Fibroblast of lung (primary cell): ENCODE measurements around the gene LUC7L. TPM values are rescaled to one million over a fixed set of nuclear protein-coding genes. Genes with fewer than 3 reads are reported as not detected.

Source experiments
- DNase-seq, 2 donors: peaks; one replicate each; pipeline versions ENCODE4 v3.0.0 to v3.0.0-alpha.2; 2010; ENCODE audit warnings: low read depth in 2 of 2
- H2AFZ ChIP-seq: 2 replicates; pipeline ENCODE4 v1.5.1; 2012; ENCODE audit warnings: low read length, control low read depth, inconsistent platforms
- H3K27ac ChIP-seq: 2 replicates; pipeline ENCODE4 v1.5.1; 2011; ENCODE audit warnings: low read length, control low read depth; ENCODE audit not compliant: insufficient read depth
- H3K27me3 ChIP-seq: 2 replicates; pipeline ENCODE4 v1.5.1; 2011; ENCODE audit warnings: mild to moderate bottlenecking, low read length; ENCODE audit not compliant: control insufficient read depth, insufficient read depth
- H3K36me3 ChIP-seq: 2 replicates; pipeline ENCODE4 v1.5.1; 2011; ENCODE audit warnings: low read length; ENCODE audit not compliant: control insufficient read depth, insufficient read depth
- H3K4me1 ChIP-seq: 2 replicates; pipeline ENCODE4 v1.5.1; 2011; ENCODE audit warnings: low read length; ENCODE audit not compliant: control insufficient read depth, insufficient read depth; ENCODE audit errors: extremely low read depth
- H3K4me2 ChIP-seq: 2 replicates; pipeline ENCODE4 v1.5.1; 2011; ENCODE audit warnings: low read length, control low read depth; ENCODE audit not compliant: insufficient read depth; ENCODE audit errors: extremely low read depth
- H3K4me3 ChIP-seq, 4 experiments: fragments of 200-600 bp in 1 of 4; sonication (generic) in 1 of 4; replicated peaks in 1 of 4; 2 replicates each; pipeline ENCODE4 v1.5.1; 2011 to 2016; ENCODE audit warnings: low read length in 4 of 4, low read depth in 3 of 4, mild to moderate bottlenecking in 3 of 4, control low read depth in 2 of 4, inconsistent platforms in 1 of 4, mixed read lengths in 1 of 4; ENCODE audit not compliant: insufficient read depth in 1 of 4; ENCODE audit errors: control extremely low read depth in 1 of 4
- H3K79me2 ChIP-seq: 2 replicates; pipeline ENCODE4 v1.5.1; 2012; ENCODE audit warnings: mild to moderate bottlenecking, low read length, inconsistent platforms; ENCODE audit not compliant: control insufficient read depth, insufficient read depth
- H3K9ac ChIP-seq: 2 replicates; pipeline ENCODE4 v1.5.1; 2011; ENCODE audit warnings: mild to moderate bottlenecking, low read length, control low read depth; ENCODE audit not compliant: insufficient read depth
- H3K9me3 ChIP-seq: 2 replicates; pipeline ENCODE4 v1.5.1; 2012; ENCODE audit warnings: low read depth, low read length; ENCODE audit not compliant: control insufficient read depth, insufficient read depth
- H4K20me1 ChIP-seq: 2 replicates; pipeline ENCODE4 v1.5.1; 2011; ENCODE audit warnings: low read length; ENCODE audit not compliant: control insufficient read depth, insufficient read depth; ENCODE audit errors: extremely low read depth
- CTCF ChIP-seq, 2 donors: IDR thresholded peaks in 1 of 2; conservative IDR thresholded peaks in 1 of 2; 1 replicate in 1 of 2; 2 replicates in 1 of 2; pipeline ENCODE4 v1.5.1; 2011 to 2012; ENCODE audit warnings: low read length in 2 of 2, control low read depth in 1 of 2, inconsistent platforms in 1 of 2, low read depth in 1 of 2, mild to moderate bottlenecking in 1 of 2
- EZH2 ChIP-seq: IDR thresholded peaks from 2 replicates; pipeline ENCODE4 v1.5.1; 2012; ENCODE audit warnings: low read length, control low read depth, mild to moderate bottlenecking; ENCODE audit errors: missing control alignments
- polyA plus RNA-seq, 2 donors: library from polyadenylated mRNA; depleted of rRNA in 1 of 2; stranded (reverse) in 1 of 2; unstranded in 1 of 2; fragments of >200 nt; gene quantifications; 2 replicates each; pipeline ENCODE4 v1.2.1, GENCODE V29; 2011 to 2012; ENCODE audit warnings: missing spikeins in 1 of 2
- total RNA-seq: library from RNA; depleted of rRNA; stranded (reverse); fragments of >200 nt; gene quantifications from 2 replicates; pipeline ENCODE4 v1.2.1, GENCODE V29; 2014

LUC7L gene
- total and polyA plus RNA-seq, 2 donors (not counting 1 experiment from before 2014, with no cell fraction given) = 30.9 to 38.0 TPM

- no peaks in the 10 kb centered on the region for H3K27me3 ChIP-seq
- no peaks in the 10 kb centered on the region for H3K9me3 ChIP-seq
- H4K20me1 ChIP-seq = no peaks in the 10 kb centered on the region
- H3K27ac ChIP-seq = no peak overlapping the region
- no peaks in the 10 kb centered on the region for H3K4me1 ChIP-seq
- no peak for DNase-seq
- no peaks in the 10 kb centered on the region for H3K36me3 ChIP-seq
- TF ChIP-seq EZH2 (no peak), CTCF (conservative IDR thresholded peaks at IDR 0.05 in 1 of 2, IDR thresholded peaks at IDR 0.05 in 1 of 2; ENCODE audit: low read depth in 1 of 2, low read length in 2 of 2) (no peak)
- no peak overlapping the region for H3K4me2 ChIP-seq
- no peaks in the 10 kb centered on the region for H3K79me2 ChIP-seq
- H3K9ac ChIP-seq = no peak overlapping the region
- H2AFZ ChIP-seq = no peak overlapping the region
- no peak overlapping the region for H3K4me3 ChIP-seq
Observed at GRCh38 chr16:143047-143446, 86.2 kb downstream of the LUC7L start.

GRCh38 chr16:142405-142967 lies 86.8 kb downstream of the LUC7L start:
- H3K4me3 ChIP-seq = no peak overlapping the region
- no peak overlapping the region for H3K27ac ChIP-seq
- no peaks in the 10 kb centered on the region for H3K36me3 ChIP-seq
- TF ChIP-seq CTCF (conservative IDR thresholded peaks at IDR 0.05 in 1 of 2, IDR thresholded peaks at IDR 0.05 in 1 of 2; ENCODE audit: low read depth in 1 of 2, low read length in 2 of 2) (no peak), EZH2 (no peak)
- no peaks in the 10 kb centered on the region for H4K20me1 ChIP-seq
- no peak for DNase-seq
- H3K9me3 ChIP-seq = no peaks in the 10 kb centered on the region
- H3K4me1 ChIP-seq = no peaks in the 10 kb centered on the region
- no peak overlapping the region for H3K4me2 ChIP-seq
- H3K79me2 ChIP-seq = peaks cover 3% of the 10 kb centered on the region
- H3K27me3 ChIP-seq = no peaks in the 10 kb centered on the region
- no peak overlapping the region for H2AFZ ChIP-seq
- H3K9ac ChIP-seq = no peak overlapping the region

GRCh38 chr16:140175-140857 lies 88.9 kb downstream of the LUC7L start:
- no peak overlapping the region for H3K27ac ChIP-seq
- no peaks in the 10 kb centered on the region for H3K36me3 ChIP-seq
- no peaks in the 10 kb centered on the region for H3K27me3 ChIP-seq
- no peaks in the 10 kb centered on the region for H3K9me3 ChIP-seq
- peaks cover 7% of the 10 kb centered on the region for H3K79me2 ChIP-seq
- no peaks in the 10 kb centered on the region for H4K20me1 ChIP-seq
- no peaks in the 10 kb centered on the region for H3K4me1 ChIP-seq
- H3K4me2 ChIP-seq = no peak overlapping the region
- no peak overlapping the region for H3K4me3 ChIP-seq
- TF ChIP-seq CTCF (conservative IDR thresholded peaks at IDR 0.05 in 1 of 2, IDR thresholded peaks at IDR 0.05 in 1 of 2; ENCODE audit: low read depth in 1 of 2, low read length in 2 of 2) (no peak), EZH2 (no peak)
- no peak overlapping the region for H3K9ac ChIP-seq
- no peak overlapping the region for H2AFZ ChIP-seq
- DNase-seq = no peak

Other genes starting within 250 kb of the LUC7L start
- 2.6 and 3.3 TPM in 2 replicates for gene POLR3K, start 175.8 kb downstream of the LUC7L start, total RNA-seq
- gene POLR3K, start 175.8 kb downstream of the LUC7L start, polyA plus RNA-seq = 12.9 and 27.3 TPM in 2 replicates
- gene SNRNP25, start 175.6 kb downstream of the LUC7L start, total RNA-seq = 14.6 and 20.5 TPM in 2 replicates
- gene SNRNP25, start 175.6 kb downstream of the LUC7L start, polyA plus RNA-seq = 25.9 and 49.4 TPM in 2 replicates
- gene RHBDF1, start 156.8 kb downstream of the LUC7L start, total RNA-seq = 32.9 and 53.8 TPM in 2 replicates
- 40.5 and 54.6 TPM in 2 replicates for gene RHBDF1, start 156.8 kb downstream of the LUC7L start, polyA plus RNA-seq
- 256 and 268 TPM in 2 replicates for gene MPG, start 151.2 kb downstream of the LUC7L start, total RNA-seq
- 45.4 and 49.3 TPM in 2 replicates for gene MPG, start 151.2 kb downstream of the LUC7L start, polyA plus RNA-seq
- 6.7 and 9.6 TPM in 2 replicates for gene NPRL3, start 90.8 kb downstream of the LUC7L start, total RNA-seq
- gene NPRL3, start 90.8 kb downstream of the LUC7L start, polyA plus RNA-seq = 8.7 and 13.6 TPM in 2 replicates
- not detected in 2 replicates for gene HBZ, start 76.8 kb downstream of the LUC7L start, total RNA-seq
- gene HBZ, start 76.8 kb downstream of the LUC7L start, polyA plus RNA-seq = not detected in 2 replicates
- not detected in 2 replicates for gene HBM, start 63.5 kb downstream of the LUC7L start, total RNA-seq
- gene HBM, start 63.5 kb downstream of the LUC7L start, polyA plus RNA-seq = not detected in 2 replicates
- not detected in 2 replicates for gene HBA2, start 56.6 kb downstream of the LUC7L start, total RNA-seq
- 0.19 TPM in 1 of 2 replicates, not detected in the other for gene HBA2, start 56.6 kb downstream of the LUC7L start, polyA plus RNA-seq
- not detected in 2 replicates for gene HBA1, start 52.8 kb downstream of the LUC7L start, total RNA-seq
- 0.69 and 0.77 TPM in 2 replicates for gene HBA1, start 52.8 kb downstream of the LUC7L start, polyA plus RNA-seq
- not detected in 2 replicates for gene HBQ1, start 49.0 kb downstream of the LUC7L start, total RNA-seq
- not detected in 2 replicates for gene HBQ1, start 49.0 kb downstream of the LUC7L start, polyA plus RNA-seq
- 67.0 and 68.5 TPM in 2 replicates for gene FAM234A, start 5.4 kb upstream of the LUC7L start, total RNA-seq
- 53.7 and 64.8 TPM in 2 replicates for gene FAM234A, start 5.4 kb upstream of the LUC7L start, polyA plus RNA-seq
- 3.1 and 6.3 TPM in 2 replicates for gene RGS11, start 46.5 kb upstream of the LUC7L start, total RNA-seq
- 1.1 TPM in 2 replicates for gene RGS11, start 46.5 kb upstream of the LUC7L start, polyA plus RNA-seq
- 0.77 and 1.3 TPM in 2 replicates for gene ARHGDIG, start 51.1 kb upstream of the LUC7L start, total RNA-seq
- gene ARHGDIG, start 51.1 kb upstream of the LUC7L start, polyA plus RNA-seq = 0.12 and 0.30 TPM in 2 replicates
- gene PDIA2, start 53.7 kb upstream of the LUC7L start, total RNA-seq = 0.33 TPM in 1 of 2 replicates, not detected in the other
- gene PDIA2, start 53.7 kb upstream of the LUC7L start, polyA plus RNA-seq = 0.06 and 0.18 TPM in 2 replicates
- gene AXIN1, start 123.3 kb upstream of the LUC7L start, total RNA-seq = 18.2 and 18.7 TPM in 2 replicates
- gene AXIN1, start 123.3 kb upstream of the LUC7L start, polyA plus RNA-seq = 5.1 and 7.2 TPM in 2 replicates
- gene MRPL28, start 141.1 kb upstream of the LUC7L start, total RNA-seq = 53.7 and 65.2 TPM in 2 replicates
- gene MRPL28, start 141.1 kb upstream of the LUC7L start, polyA plus RNA-seq = 86.5 and 133 TPM in 2 replicates
- gene PGAP6, start 152.5 kb upstream of the LUC7L start, total RNA-seq = 48.8 and 82.7 TPM in 2 replicates
- 46.2 and 73.2 TPM in 2 replicates for gene PGAP6, start 152.5 kb upstream of the LUC7L start, polyA plus RNA-seq
- 51.9 and 71.7 TPM in 2 replicates for gene NME4, start 167.8 kb upstream of the LUC7L start, total RNA-seq
- gene NME4, start 167.8 kb upstream of the LUC7L start, polyA plus RNA-seq = 114 and 121 TPM in 2 replicates
- 6.4 and 12.1 TPM in 2 replicates for gene DECR2, start 172.4 kb upstream of the LUC7L start, total RNA-seq
- gene DECR2, start 172.4 kb upstream of the LUC7L start, polyA plus RNA-seq = 10.8 and 12.0 TPM in 2 replicates
- 17.5 and 22.1 TPM in 2 replicates for gene RAB11FIP3, start 196.2 kb upstream of the LUC7L start, total RNA-seq
- gene RAB11FIP3, start 196.2 kb upstream of the LUC7L start, polyA plus RNA-seq = 7.3 and 11.9 TPM in 2 replicates